Esophagus squamous epithelium (tissue), 4 donors: Measurements from ENCODE around the gene ZBED5.

Experiments used
- POLR2A ChIP-seq, 4 donors: fragments of 450-650 bp; IDR thresholded peaks; one replicate each; pipeline ENCODE4 v1.6.1; 2017; ENCODE audit warnings: antibody characterized with exemption in 4 of 4, mild to moderate bottlenecking in 4 of 4, moderate library complexity in 3 of 4
- TF ChIP-seq, protein P1 (sequence below), 6 experiments: fragments of 450-650 bp in 4 of 6; fragments of 200-600 bp in 2 of 6; sonication (generic) in 2 of 6; IDR thresholded peaks; one replicate each; pipeline ENCODE4 v1.5.1; 2016 to 2019; ENCODE audit warnings: antibody characterized with exemption in 6 of 6, mild to moderate bottlenecking in 4 of 6, moderate library complexity in 4 of 6

DNA sequence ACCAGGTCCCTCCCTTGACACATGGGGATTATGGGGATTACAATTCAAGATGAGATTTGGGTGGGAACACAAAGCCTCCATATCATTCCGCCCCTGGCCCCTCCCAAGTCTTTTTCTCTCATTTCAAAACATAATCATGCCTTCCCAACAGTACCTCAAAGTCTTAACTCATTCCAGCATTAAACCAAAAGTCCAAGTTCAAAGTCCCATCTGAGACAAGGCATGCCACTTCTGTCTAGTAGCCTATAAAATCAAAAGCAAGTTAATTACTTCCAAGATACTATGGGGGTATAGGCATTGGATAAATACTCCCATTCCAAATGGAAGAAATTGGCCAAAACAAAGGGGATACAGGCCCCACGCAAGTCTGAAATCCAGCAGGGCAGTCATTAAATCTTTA is 29.5 kb downstream of the ZBED5 start:
- TF ChIP-seq, protein P1, sequence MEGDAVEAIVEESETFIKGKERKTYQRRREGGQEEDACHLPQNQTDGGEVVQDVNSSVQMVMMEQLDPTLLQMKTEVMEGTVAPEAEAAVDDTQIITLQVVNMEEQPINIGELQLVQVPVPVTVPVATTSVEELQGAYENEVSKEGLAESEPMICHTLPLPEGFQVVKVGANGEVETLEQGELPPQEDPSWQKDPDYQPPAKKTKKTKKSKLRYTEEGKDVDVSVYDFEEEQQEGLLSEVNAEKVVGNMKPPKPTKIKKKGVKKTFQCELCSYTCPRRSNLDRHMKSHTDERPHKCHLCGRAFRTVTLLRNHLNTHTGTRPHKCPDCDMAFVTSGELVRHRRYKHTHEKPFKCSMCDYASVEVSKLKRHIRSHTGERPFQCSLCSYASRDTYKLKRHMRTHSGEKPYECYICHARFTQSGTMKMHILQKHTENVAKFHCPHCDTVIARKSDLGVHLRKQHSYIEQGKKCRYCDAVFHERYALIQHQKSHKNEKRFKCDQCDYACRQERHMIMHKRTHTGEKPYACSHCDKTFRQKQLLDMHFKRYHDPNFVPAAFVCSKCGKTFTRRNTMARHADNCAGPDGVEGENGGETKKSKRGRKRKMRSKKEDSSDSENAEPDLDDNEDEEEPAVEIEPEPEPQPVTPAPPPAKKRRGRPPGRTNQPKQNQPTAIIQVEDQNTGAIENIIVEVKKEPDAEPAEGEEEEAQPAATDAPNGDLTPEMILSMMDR (IDR thresholded peaks at IDR 0.05), result no peak
- TF ChIP-seq POLR2A (IDR thresholded peaks at IDR 0.05), result no peak
